HG03457 (cell line): ENCODE data around the gene APOD.
A peak's percentile ranks its signal among the peaks of the same experiment; 100 is the strongest.
"Not testable (repeated sequence)": the region's sequence is repeated elsewhere in the genome, so short reads cannot be mapped to it uniquely, and the experiment has no call there.

Source experiments
- ATAC-seq: cut with Tn5 transposase; IDR thresholded peaks from one replicate; pipeline ENCODE4 v1.9.1; 2021; ENCODE audit warnings: moderate number of reproducible peaks; ENCODE audit not compliant: unreplicated experiment

APOD gene

DNA sequence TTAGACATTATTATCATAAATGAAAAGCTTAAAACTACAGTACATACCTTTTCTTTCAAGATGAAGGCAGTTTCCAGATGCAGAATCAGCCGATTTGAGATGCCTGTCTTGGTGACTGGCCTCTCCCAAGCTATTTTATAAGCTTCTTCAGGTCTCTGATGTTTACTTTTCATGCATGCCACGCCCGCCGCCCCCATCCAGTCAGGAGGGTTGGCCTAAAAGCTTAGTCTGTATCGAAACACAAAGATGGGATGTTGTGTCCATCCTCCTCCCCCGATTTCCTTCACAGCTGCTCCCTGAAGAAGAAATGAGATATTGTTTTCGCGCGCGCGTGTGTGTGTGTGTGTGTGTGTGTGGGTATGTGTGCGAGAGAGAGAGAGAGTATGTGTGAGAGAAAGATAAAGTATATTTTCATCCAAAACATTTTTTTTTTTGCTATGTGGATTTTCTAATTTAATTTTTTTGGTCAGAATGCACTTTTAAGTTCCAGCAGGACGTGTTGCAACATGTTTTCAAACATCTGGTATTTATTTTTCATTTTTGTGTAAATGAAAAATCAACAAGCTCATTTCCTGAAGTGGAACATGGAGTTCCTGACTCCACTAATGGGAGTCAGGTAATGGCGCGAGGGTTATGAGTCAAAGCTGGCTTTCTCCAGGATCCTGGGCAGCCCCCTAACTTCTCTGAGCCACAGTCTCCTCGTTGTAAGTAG lies at the start of gene APOD:
Gene APOD (minus strand): TSS at position 110 of the 712 bp plus-strand sequence. CDS start 4,479 bp downstream, outside the sequence.
- no peak for ATAC-seq

GRCh38 chr3:195633351-195633750 lies 49.6 kb upstream of the APOD start:
- not testable (repeated sequence) for ATAC-seq

DNA sequence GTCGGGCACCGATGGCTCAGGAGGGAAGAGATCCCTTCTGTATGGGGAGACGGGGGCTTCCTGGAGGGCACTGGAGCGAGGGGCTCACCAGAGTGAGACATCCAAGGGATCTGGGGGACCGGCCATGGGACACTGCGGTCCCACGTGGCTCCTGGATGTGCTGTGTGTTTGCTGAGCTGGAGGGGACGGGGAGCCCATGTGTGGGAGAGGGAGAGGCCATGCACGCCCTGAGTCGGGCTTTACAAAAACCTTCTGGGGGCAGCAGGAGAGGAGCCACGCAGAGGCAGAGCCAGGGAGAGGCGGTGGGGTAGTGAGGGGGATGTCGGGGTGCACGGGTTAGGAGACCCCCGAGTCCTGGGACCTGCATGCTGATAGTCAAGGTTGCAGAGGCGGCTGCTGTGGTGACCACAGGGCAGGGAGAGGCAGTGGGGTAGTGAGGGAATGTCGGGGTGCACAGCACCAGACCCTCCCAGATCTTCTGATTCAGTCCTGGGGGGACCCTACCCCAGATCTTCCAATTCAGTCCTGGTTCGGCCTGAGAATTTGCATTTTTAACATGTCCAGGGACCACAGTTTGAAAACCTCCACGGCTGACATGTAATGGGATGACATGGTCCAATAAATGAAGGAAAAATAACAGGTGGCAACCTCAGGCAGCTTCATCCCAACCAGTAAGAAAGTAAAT lies 48.9 kb upstream of the APOD start:
- ATAC-seq = not testable (repeated sequence)

DNA sequence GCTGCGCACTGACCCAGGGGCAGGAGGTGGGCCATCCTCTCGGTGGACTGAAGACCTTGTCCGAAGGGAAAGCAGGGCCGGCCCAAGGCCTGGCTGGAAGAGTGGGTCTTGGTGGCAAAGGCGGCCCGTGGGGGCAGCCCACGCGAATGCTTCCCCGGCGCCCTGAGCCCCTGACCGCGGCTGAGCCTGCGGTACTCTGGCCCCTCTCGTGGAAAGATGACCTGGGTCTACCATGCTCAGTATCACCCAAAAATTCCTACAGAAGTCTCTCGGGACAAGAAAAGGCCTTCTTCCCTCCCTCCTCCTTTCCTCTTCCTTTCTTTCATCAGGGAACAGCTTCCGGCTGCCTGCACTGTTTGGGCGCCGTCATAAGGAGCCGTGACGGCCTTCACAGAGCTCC lies 48.3 kb upstream of the APOD start:
- ATAC-seq = not testable (repeated sequence)

DNA sequence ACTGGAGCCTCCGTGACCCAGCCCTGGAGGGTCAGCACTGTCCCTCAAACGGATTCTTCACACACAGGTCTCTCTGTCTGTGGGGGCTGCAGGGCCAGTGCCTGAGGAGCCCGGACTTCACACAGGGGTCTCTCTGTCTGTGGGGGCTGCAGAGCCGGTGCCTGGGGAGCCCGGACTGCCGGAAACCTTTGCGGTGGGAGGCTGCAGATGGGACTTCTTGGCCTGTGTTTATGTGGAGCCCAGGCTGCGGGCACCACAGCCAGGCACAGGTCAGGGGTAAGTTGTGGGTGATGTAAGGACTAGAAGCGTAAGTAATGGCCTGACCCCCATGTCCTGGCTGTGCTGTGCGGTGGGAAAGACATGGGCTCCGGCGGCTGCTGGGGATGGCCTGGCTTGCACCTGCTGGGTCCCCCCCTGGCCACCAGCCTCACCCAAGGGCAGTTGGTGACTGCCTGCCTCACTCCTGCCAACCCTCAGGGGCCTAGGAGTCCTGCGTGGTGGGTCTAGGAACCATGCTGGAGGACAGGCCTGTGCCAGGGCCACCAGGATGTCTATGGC lies 47.3 kb upstream of the APOD start:
- not testable (repeated sequence) for ATAC-seq

DNA sequence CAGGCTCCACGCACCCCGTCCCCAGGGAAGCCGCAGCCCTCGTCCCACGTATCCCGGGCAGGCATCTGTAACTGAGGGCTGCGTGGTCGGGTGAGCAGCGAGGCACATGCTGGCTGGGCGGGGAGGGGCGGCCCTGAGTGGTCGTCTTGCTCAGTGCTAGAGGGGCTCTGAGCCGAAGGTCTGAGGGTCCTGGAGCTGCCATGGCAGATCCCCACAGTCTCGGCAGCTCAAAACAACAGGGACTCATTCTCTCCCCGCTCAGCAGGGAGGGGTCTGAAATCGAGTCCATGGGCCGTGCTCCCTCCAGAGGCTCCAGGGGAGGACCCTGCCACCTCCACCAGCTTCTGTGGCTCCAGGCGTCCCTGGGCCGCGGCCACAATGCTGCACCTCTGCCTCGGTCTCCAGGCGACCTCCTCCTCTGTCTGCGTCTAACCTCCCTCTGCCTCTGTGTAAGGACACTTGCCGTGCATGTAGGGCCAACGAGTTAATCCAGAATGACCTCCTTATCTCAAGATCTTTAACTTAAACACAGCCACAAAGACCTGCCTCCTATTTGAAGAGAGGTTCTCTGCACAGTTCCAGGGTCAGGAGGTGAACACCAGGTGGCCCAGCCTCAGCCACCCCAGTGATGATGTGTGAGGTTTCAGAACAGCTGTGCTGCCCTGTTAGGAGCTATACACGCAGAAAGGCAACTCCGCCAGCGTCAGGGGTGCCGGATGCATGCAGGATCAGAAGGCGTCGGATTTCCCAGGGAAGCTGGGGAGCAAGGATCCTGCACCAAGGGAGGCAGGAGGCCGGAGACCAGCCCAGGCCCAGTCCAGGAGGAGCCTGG lies 46.6 kb upstream of the APOD start:
- ATAC-seq = not testable (repeated sequence)

- ATAC-seq = not testable (repeated sequence)
Measured at GRCh38 chr3:195629682-195630081, 45.9 kb upstream of the APOD start.

- ATAC-seq = not testable (repeated sequence)
Measured at GRCh38 chr3:195628386-195628920, 44.7 kb upstream of the APOD start.

DNA sequence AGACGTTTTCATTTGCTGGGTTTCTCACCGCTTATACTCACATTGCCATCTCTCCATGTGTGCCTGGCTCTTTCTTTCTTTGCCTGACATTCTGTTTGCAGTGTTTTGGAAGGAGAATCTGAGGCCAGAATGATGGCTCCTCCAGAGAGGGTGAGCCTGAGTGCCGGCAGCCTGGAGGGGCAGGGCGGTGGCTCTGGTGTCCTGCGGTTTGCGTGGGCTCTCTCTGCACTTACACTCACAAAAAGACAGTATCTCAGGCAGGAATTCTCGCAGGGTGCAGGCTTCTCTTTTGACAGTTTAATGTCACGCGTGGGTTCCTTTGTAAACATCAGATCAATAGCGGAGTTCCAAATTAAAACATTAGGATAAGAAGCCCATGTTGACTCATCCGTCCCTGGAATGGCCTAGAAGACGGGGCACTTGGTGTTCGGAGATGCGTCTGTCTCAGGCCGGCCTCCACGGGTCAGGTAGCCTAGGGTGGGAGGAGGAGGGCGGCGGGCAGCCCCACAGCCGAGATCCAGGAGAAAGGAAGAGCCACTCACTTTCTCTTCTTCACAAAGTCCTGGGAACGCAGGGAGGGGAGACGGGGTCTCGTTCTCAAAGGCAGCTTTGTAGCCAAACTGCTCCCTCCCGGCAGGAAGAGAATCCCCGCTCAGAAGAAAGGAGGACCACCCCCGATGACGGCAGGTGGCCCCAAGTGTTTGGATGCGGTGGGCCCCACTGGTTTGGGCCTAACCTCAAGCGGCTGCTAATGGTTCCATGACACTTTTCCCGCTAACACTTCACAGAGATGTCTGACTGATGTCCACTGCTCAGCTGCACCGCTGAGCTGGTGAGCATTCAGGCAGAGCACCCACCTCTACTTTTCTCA lies 44.0 kb upstream of the APOD start:
- not testable (repeated sequence) for ATAC-seq

GRCh38 chr3:195624603-195625560 lies 41.1 kb upstream of the APOD start:
- ATAC-seq = peak; percentile 66

- ATAC-seq = not testable (repeated sequence)
Measured at GRCh38 chr3:195624171-195624570, 40.4 kb upstream of the APOD start.

- ATAC-seq = not testable (repeated sequence)
Measured at GRCh38 chr3:195623217-195623965, 39.7 kb upstream of the APOD start.

GRCh38 chr3:195622523-195623170 lies 38.9 kb upstream of the APOD start:
- not testable (repeated sequence) for ATAC-seq

- ATAC-seq = not testable (repeated sequence)
Measured at GRCh38 chr3:195622012-195622411, 38.3 kb upstream of the APOD start.

- not testable (repeated sequence) for ATAC-seq
Measured at GRCh38 chr3:195621095-195621494, 37.4 kb upstream of the APOD start.

DNA sequence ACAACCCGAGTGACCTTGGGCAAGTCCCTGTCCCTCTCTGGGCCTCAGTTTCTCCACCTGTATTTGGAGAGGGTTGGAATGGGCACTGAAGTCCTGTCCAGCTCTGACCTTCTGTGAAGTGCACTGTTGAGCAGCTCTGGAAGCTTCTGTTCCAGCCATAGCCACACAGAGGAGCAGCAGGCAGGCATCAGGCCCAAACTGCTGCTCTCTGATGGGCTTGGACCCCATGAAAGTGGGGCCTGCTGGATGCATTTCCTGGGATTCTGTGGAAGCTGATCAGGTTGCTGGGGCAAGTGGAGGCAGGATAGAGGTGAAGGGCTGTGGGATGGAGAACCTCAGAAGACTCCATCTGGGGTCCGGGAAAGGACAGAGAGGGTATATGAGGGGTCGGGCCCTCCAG lies 36.7 kb upstream of the APOD start:
- ATAC-seq = not testable (repeated sequence)

DNA sequence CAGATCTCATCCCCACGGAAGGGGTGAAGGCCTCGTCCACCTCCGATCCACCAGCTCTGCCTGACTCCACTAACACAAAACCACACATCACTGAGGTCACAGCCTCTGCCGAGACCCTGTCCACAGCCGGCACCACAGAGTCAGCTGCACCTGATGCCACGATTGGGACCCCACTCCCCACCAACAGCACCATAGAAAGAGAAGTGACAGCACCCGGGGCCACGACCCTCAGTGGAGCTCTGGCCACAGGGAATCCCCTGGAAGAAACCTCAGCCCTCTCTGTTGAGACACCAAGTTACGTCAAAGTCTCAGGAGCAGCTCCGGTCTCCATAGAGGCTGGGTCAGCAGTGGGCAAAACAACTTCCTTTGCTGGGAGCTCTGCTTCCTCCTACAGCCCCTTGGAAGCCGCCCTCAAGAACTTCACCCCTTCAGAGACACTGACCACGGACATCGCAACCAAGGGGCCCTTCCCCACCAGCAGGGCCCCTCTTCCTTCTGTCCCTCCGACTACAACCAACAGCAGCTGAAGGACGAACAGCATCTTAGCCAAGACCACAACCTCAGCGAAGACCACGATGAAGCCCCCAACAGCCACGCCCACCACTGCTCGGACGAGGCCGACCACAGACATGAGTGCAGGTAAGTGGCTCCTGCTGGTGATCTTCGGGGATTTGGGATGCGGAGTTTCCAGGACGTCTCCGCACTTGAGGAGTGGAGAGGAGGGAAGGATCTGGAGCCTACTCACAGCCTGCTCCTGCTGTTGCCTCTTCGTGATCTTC lies 36.0 kb upstream of the APOD start:
- ATAC-seq = not testable (repeated sequence)
